ENCODE measurements around the gene ABLIM2. TPM values are rescaled to one million over a fixed set of nuclear protein-coding genes. Genes with fewer than 3 reads are reported as not detected.

ABLIM2 gene
- total RNA-seq, result 0.36 and 0.80 TPM in 2 replicates

GRCh38 chr4:8158710-8159536 is at the start of gene ABLIM2:
Gene ABLIM2 (minus strand): TSS chr4:8158813. CDS start chr4:8158689, 124 bp downstream.

GRCh38 chr4:8198906-8199593 is 40.4 kb upstream of the ABLIM2 start, which contains the start of gene SH3TC1:
Gene SH3TC1 (plus strand): TSS chr4:8199290. CDS start chr4:8205195, 5,905 bp downstream.

GRCh38 chr4:7939377-7940108 is 219.1 kb downstream of the ABLIM2 start, which contains the start of gene AFAP1:
Gene AFAP1 (minus strand): TSS chr4:7939861. CDS start chr4:7872078, 67,783 bp downstream.

Small RNAs within 50 kb of the gene (small RNA-seq; reads per million reads assigned to genes)
- gene MIR95, result 57.1 reads per million, percentile 98 among the genes with 10 or more reads in this experiment

Other genes starting within 250 kb of the ABLIM2 start
- 86.1 and 93.2 TPM in 2 replicates for gene AFAP1, start 219.0 kb downstream of the ABLIM2 start, total RNA-seq
- 124 and 155 TPM in 2 replicates for gene SH3TC1, start 40.5 kb upstream of the ABLIM2 start, total RNA-seq
- 1.9 and 3.9 TPM in 2 replicates for gene HTRA3, start 110.9 kb upstream of the ABLIM2 start, total RNA-seq

All from thoracic aorta endothelial cell (primary cell).